ENCODE data around the gene DEFB121.

The DEFB121 gene

DNA sequence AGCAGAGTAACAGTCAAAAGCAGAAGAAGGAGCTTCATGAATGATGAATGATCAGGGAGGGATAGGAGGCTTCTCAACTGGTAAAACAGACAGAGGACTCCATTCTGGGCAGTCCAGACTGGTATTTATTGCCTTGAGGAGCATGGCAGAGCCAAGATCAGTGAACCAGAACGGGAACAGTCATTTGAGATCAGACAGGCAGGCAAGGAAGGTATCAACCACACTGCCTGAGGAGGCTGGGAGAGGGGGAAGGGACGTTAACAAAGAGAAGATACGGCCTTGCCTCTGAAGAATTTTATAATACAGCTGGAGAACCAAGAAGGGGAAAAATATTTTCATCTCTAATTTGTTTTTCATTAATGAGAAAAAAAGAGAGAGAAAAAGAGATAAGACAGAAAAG lies at the start of gene DEFB121:
Gene DEFB121 (minus strand): TSS at position 101 of the 400 bp plus-strand sequence. CDS start 63 bp downstream, at position 38.
- no peaks in the 10 kb centered on the region for H3K27me3 ChIP-seq
- no peak for TF ChIP-seq CTCF (IDR thresholded peaks at IDR 0.05)
- H3K4me1 ChIP-seq (ENCODE audit: control insufficient read depth in 1 of 2, insufficient read depth in 1 of 2, low read depth in 1 of 2, low read length in 1 of 2), result no peaks in the 10 kb centered on the region
- no peak within 1 kb of the TSS for H3K27ac ChIP-seq
- H3K9me3 ChIP-seq, result no peaks in the 10 kb centered on the region
- no peak within 1 kb of the TSS for H3K4me3 ChIP-seq (ENCODE audit: low read depth in 1 of 2, low read length in 1 of 2)
- H3K36me3 ChIP-seq, result no peaks in the 10 kb centered on the region

GRCh38 chr20:31454361-31454760 lies 48.3 kb upstream of the DEFB121 start:
- Histone ChIP-seq H3K27ac (no peak overlapping the region), H3K4me3 (ENCODE audit: low read depth in 1 of 2, low read length in 1 of 2) (no peak overlapping the region), H3K27me3 (peaks cover 32% of the 10 kb centered on the region), H3K36me3 (no peaks in the 10 kb centered on the region), H3K4me1 (ENCODE audit: control insufficient read depth in 1 of 2, insufficient read depth in 1 of 2, low read depth in 1 of 2, low read length in 1 of 2) (no peaks in the 10 kb centered on the region), H3K9me3 (no peaks in the 10 kb centered on the region)
- no peak for TF ChIP-seq CTCF (IDR thresholded peaks at IDR 0.05)

GRCh38 chr20:31452575-31452974 lies 46.6 kb upstream of the DEFB121 start:
- H3K36me3 ChIP-seq, result no peaks in the 10 kb centered on the region
- H3K4me3 ChIP-seq (ENCODE audit: low read depth in 1 of 2, low read length in 1 of 2), result no peak overlapping the region
- no peak for TF ChIP-seq CTCF (IDR thresholded peaks at IDR 0.05)
- no peak overlapping the region for H3K27ac ChIP-seq
- no peaks in the 10 kb centered on the region for H3K9me3 ChIP-seq
- no peaks in the 10 kb centered on the region for H3K4me1 ChIP-seq (ENCODE audit: control insufficient read depth in 1 of 2, insufficient read depth in 1 of 2, low read depth in 1 of 2, low read length in 1 of 2)
- H3K27me3 ChIP-seq, result peaks cover 16% of the 10 kb centered on the region

- H3K27me3 ChIP-seq, result peaks cover 5% of the 10 kb centered on the region
- TF ChIP-seq CTCF (IDR thresholded peaks at IDR 0.05), result no peak
- H3K27ac ChIP-seq, result no peak overlapping the region
- no peaks in the 10 kb centered on the region for H3K9me3 ChIP-seq
- H3K4me1 ChIP-seq (ENCODE audit: control insufficient read depth in 1 of 2, insufficient read depth in 1 of 2, low read depth in 1 of 2, low read length in 1 of 2), result no peaks in the 10 kb centered on the region
- H3K4me3 ChIP-seq (ENCODE audit: low read depth in 1 of 2, low read length in 1 of 2), result no peak overlapping the region
- no peaks in the 10 kb centered on the region for H3K36me3 ChIP-seq
Observed at GRCh38 chr20:31449511-31450414, 43.7 kb upstream of the DEFB121 start.

GRCh38 chr20:31446084-31446819 lies 40.2 kb upstream of the DEFB121 start:
- H3K9me3 ChIP-seq, result no peaks in the 10 kb centered on the region
- no peaks in the 10 kb centered on the region for H3K36me3 ChIP-seq
- H3K27ac ChIP-seq, result no peak overlapping the region
- H3K27me3 ChIP-seq, result peaks cover 17% of the 10 kb centered on the region
- no peak for TF ChIP-seq CTCF (IDR thresholded peaks at IDR 0.05)
- H3K4me3 ChIP-seq (ENCODE audit: low read depth in 1 of 2, low read length in 1 of 2), result no peak overlapping the region
- no peaks in the 10 kb centered on the region for H3K4me1 ChIP-seq (ENCODE audit: control insufficient read depth in 1 of 2, insufficient read depth in 1 of 2, low read depth in 1 of 2, low read length in 1 of 2)
